OCI-LY1 (cell line): ENCODE data around the gene AMPH.
"Not testable (repeated sequence)": the region's sequence is repeated elsewhere in the genome, so short reads cannot be mapped to it uniquely, and the experiment has no call there.

Experiments
- H2AFZ ChIP-seq: fragments of 200-600 bp; sonication (generic), shearing (Covaris generic); 2 replicates; pipeline ENCODE4 v1.6.0; 2014; ENCODE audit warnings: antibody characterized with exemption, mild to moderate bottlenecking, low read length
- H3F3A ChIP-seq: fragments of 200-600 bp; sonication (generic), shearing (Covaris generic); 2 replicates; pipeline ENCODE4 v1.6.0; 2014; ENCODE audit warnings: mild to moderate bottlenecking, antibody characterized with exemption, low read length, moderate library complexity; ENCODE audit not compliant: insufficient read depth
- H3K27ac ChIP-seq: fragments of 200-600 bp; sonication (generic); 2 replicates; pipeline ENCODE4 v1.5.1; 2014; ENCODE audit warnings: low read length, mixed run types, mild to moderate bottlenecking, low read depth; ENCODE audit not compliant: poor library complexity, severe bottlenecking
- H3K27me3 ChIP-seq: fragments of 200-600 bp; sonication (generic); 2 replicates; pipeline ENCODE4 v1.6.0; 2014; ENCODE audit warnings: antibody characterized with exemption, mild to moderate bottlenecking, low read length, moderate library complexity; ENCODE audit not compliant: insufficient read depth
- H3K36me3 ChIP-seq: fragments of 200-600 bp; sonication (generic); 2 replicates; pipeline ENCODE4 v1.6.1; 2014; ENCODE audit warnings: mild to moderate bottlenecking, antibody characterized with exemption, low read length, moderate library complexity, mixed read lengths; ENCODE audit not compliant: insufficient read depth
- H3K4me1 ChIP-seq: fragments of 200-600 bp; sonication (generic); 2 replicates; pipeline ENCODE4 v1.5.1; 2014; ENCODE audit warnings: mild to moderate bottlenecking, low read length, moderate library complexity; ENCODE audit not compliant: insufficient read depth, severe bottlenecking
- H3K4me2 ChIP-seq: fragments of 200-600 bp; sonication (generic), shearing (Covaris generic); 2 replicates; pipeline ENCODE4 v1.6.1; 2014; ENCODE audit warnings: low read length
- H3K4me3 ChIP-seq: fragments of 200-600 bp; sonication (generic); 2 replicates; pipeline ENCODE4 v1.5.1; 2014; ENCODE audit warnings: low read length, low read depth, mild to moderate bottlenecking, mixed read lengths; ENCODE audit not compliant: poor library complexity, severe bottlenecking
- H3K79me2 ChIP-seq: fragments of 200-600 bp; shearing (Covaris generic); 2 replicates; pipeline ENCODE4 v1.6.1; 2016; ENCODE audit warnings: mixed run types, low read length, mixed read lengths; ENCODE audit not compliant: insufficient read depth
- H3K9ac ChIP-seq: fragments of 200-600 bp; sonication (generic), shearing (Covaris generic); 2 replicates; pipeline ENCODE4 v1.6.1; 2014; ENCODE audit warnings: mild to moderate bottlenecking, low read length, mixed read lengths
- H3K9me2 ChIP-seq: fragments of 200-600 bp; sonication (generic), shearing (Covaris generic); 2 replicates; pipeline ENCODE4 v1.6.1; 2014; ENCODE audit warnings: low read depth, mild to moderate bottlenecking, low read length, mixed read lengths
- H3K9me3 ChIP-seq: fragments of 200-600 bp; shearing (Covaris generic); 2 replicates; pipeline ENCODE4 v1.6.1; 2014; ENCODE audit warnings: low read length, mixed read lengths
- H4K20me1 ChIP-seq: fragments of 200-600 bp; sonication (generic), shearing (Covaris generic); 2 replicates; pipeline ENCODE4 v1.6.0; 2016; ENCODE audit warnings: mild to moderate bottlenecking, low read length; ENCODE audit not compliant: insufficient read depth
- CTCF ChIP-seq: fragments of 200-600 bp; sonication (generic), shearing (Covaris generic); IDR thresholded peaks from 2 replicates; pipeline ENCODE4 v1.5.1; 2017; ENCODE audit warnings: mild to moderate bottlenecking, antibody characterized with exemption, low read length, moderate library complexity, mixed read lengths
- EZH2 ChIP-seq: fragments of 200-600 bp; sonication (generic), shearing (Covaris generic); IDR thresholded peaks from 2 replicates; pipeline ENCODE4 v1.8.0; 2017; ENCODE audit warnings: borderline replicate concordance, mixed run types, mild to moderate bottlenecking, antibody characterized with exemption, low read length, moderate library complexity, mixed read lengths

The AMPH gene

GRCh38 chr7:38580485-38580884, 50.7 kb downstream of the AMPH start:
- no peaks in the 10 kb centered on the region for H4K20me1 ChIP-seq
- H3F3A ChIP-seq, result no peaks in the 10 kb centered on the region
- H3K4me1 ChIP-seq, result no peaks in the 10 kb centered on the region
- H2AFZ ChIP-seq, result no peak overlapping the region
- H3K79me2 ChIP-seq, result no peaks in the 10 kb centered on the region
- no peaks in the 10 kb centered on the region for H3K27me3 ChIP-seq
- no peak overlapping the region for H3K9ac ChIP-seq
- H3K4me2 ChIP-seq, result no peak overlapping the region
- TF ChIP-seq CTCF (no peak), EZH2 (no peak)
- H3K36me3 ChIP-seq, result no peaks in the 10 kb centered on the region
- H3K27ac ChIP-seq, result no peak overlapping the region
- H3K9me3 ChIP-seq, result no peaks in the 10 kb centered on the region
- no peaks in the 10 kb centered on the region for H3K9me2 ChIP-seq
- no peak overlapping the region for H3K4me3 ChIP-seq

- no peak for TF ChIP-seq EZH2
- TF ChIP-seq CTCF, result no peak
- H3K79me2 ChIP-seq, result no peaks in the 10 kb centered on the region
- no peaks in the 10 kb centered on the region for H3K9me2 ChIP-seq
- H3K27ac ChIP-seq, result no peak overlapping the region
- H3K27me3 ChIP-seq, result no peaks in the 10 kb centered on the region
- H3K4me2 ChIP-seq, result no peak overlapping the region
- no peaks in the 10 kb centered on the region for H3F3A ChIP-seq
- H3K4me3 ChIP-seq, result no peak overlapping the region
- no peaks in the 10 kb centered on the region for H3K36me3 ChIP-seq
- H3K9ac ChIP-seq, result no peak overlapping the region
- no peaks in the 10 kb centered on the region for H3K4me1 ChIP-seq
- no peak overlapping the region for H2AFZ ChIP-seq
- H4K20me1 ChIP-seq, result no peaks in the 10 kb centered on the region
- H3K9me3 ChIP-seq, result no peaks in the 10 kb centered on the region
Observed at GRCh38 chr7:38574086-38574485, 57.1 kb downstream of the AMPH start.

- H3K9me3 ChIP-seq, H3K4me1 ChIP-seq, H3K9ac ChIP-seq, H3K27ac ChIP-seq, H3K27me3 ChIP-seq, H3K4me2 ChIP-seq, H3F3A ChIP-seq, H3K9me2 ChIP-seq, H4K20me1 ChIP-seq, H2AFZ ChIP-seq, H3K4me3 ChIP-seq, H3K79me2 ChIP-seq, H3K36me3 ChIP-seq: not testable (repeated sequence)
Observed at GRCh38 chr7:38571620-38572019, 59.6 kb downstream of the AMPH start.

GRCh38 chr7:38568497-38568896, 62.7 kb downstream of the AMPH start:
- Histone ChIP-seq H3K27ac (no peak overlapping the region), H3K4me2 (no peak overlapping the region), H3K4me1 (no peaks in the 10 kb centered on the region), H3K9ac (no peak overlapping the region), H2AFZ (no peak overlapping the region), H3K36me3 (no peaks in the 10 kb centered on the region), H3K9me2 (no peaks in the 10 kb centered on the region), H4K20me1 (no peaks in the 10 kb centered on the region), H3K9me3 (no peaks in the 10 kb centered on the region; the same call in 1 of the 2 replicates), H3F3A (no peaks in the 10 kb centered on the region), H3K4me3 (no peak overlapping the region), H3K79me2 (no peaks in the 10 kb centered on the region), H3K27me3 (no peaks in the 10 kb centered on the region)
- TF ChIP-seq EZH2, result no peak
- no peak for TF ChIP-seq CTCF
